ENCODE data around the gene COL28A1. TPM values are rescaled to one million over a fixed set of nuclear protein-coding genes. Genes with fewer than 3 reads are reported as not detected.
A peak's percentile ranks its signal among the peaks of the same experiment; 100 is the strongest.

COL28A1 gene
- total RNA-seq, 1 donor = 0.36 TPM

- peaks cover 3% of the 10 kb centered on the region for H3K4me1 ChIP-seq (ENCODE audit: insufficient read depth, low read length)
- DNase-seq (ENCODE audit: insufficient read length, low spot score, missing footprints) = peak; percentile 49
- H3K27ac ChIP-seq (ENCODE audit: low read depth, low read length) = peak overlapping the region; percentile 79
- H2AFZ ChIP-seq (ENCODE audit: low read length) = no peak overlapping the region
- H3K9me3 ChIP-seq (ENCODE audit: low read depth, low read length) = no peaks in the 10 kb centered on the region
- H3K27me3 ChIP-seq (ENCODE audit: insufficient read depth, low read length) = no peaks in the 10 kb centered on the region
- no peak overlapping the region for H3K4me3 ChIP-seq (ENCODE audit: insufficient read depth, low read length)
- no peaks in the 10 kb centered on the region for H4K20me1 ChIP-seq (ENCODE audit: insufficient read depth, low read length)
- TF ChIP-seq CTCF (IDR thresholded peaks at IDR 0.05; ENCODE audit: extremely low read depth, low read depth, low read length) = no peak
- no peak overlapping the region for H3K4me2 ChIP-seq (ENCODE audit: insufficient read depth, low read length)
- no peaks in the 10 kb centered on the region for H3K79me2 ChIP-seq (ENCODE audit: insufficient read depth, low read length)
- no peaks in the 10 kb centered on the region for H3K36me3 ChIP-seq (ENCODE audit: insufficient read depth, low read length)
Measured at GRCh38 chr7:7416031-7416858, 119.4 kb downstream of the COL28A1 start.

GRCh38 chr7:7414791-7415603, 120.7 kb downstream of the COL28A1 start:
- Histone ChIP-seq H3K4me3 (ENCODE audit: insufficient read depth, low read length) (no peak overlapping the region), H2AFZ (ENCODE audit: low read length) (no peak overlapping the region), H3K4me2 (ENCODE audit: insufficient read depth, low read length) (no peak overlapping the region), H3K36me3 (ENCODE audit: insufficient read depth, low read length) (no peaks in the 10 kb centered on the region), H3K79me2 (ENCODE audit: insufficient read depth, low read length) (no peaks in the 10 kb centered on the region), H3K27me3 (ENCODE audit: insufficient read depth, low read length) (no peaks in the 10 kb centered on the region), H3K4me1 (ENCODE audit: insufficient read depth, low read length) (peaks cover 3% of the 10 kb centered on the region), H3K9me3 (ENCODE audit: low read depth, low read length) (no peaks in the 10 kb centered on the region), H3K27ac (ENCODE audit: low read depth, low read length) (no peak overlapping the region), H4K20me1 (ENCODE audit: insufficient read depth, low read length) (no peaks in the 10 kb centered on the region)
- no peak for TF ChIP-seq CTCF (IDR thresholded peaks at IDR 0.05; ENCODE audit: extremely low read depth, low read depth, low read length)
- DNase-seq (ENCODE audit: insufficient read length, low spot score, missing footprints) = peak; percentile 47

GRCh38 chr7:7408001-7408770, 127.5 kb downstream of the COL28A1 start:
- Histone ChIP-seq H3K9me3 (ENCODE audit: low read depth, low read length) (no peaks in the 10 kb centered on the region), H4K20me1 (ENCODE audit: insufficient read depth, low read length) (no peaks in the 10 kb centered on the region), H3K4me2 (ENCODE audit: insufficient read depth, low read length) (no peak overlapping the region), H3K36me3 (ENCODE audit: insufficient read depth, low read length) (no peaks in the 10 kb centered on the region), H3K27ac (ENCODE audit: low read depth, low read length) (no peak overlapping the region), H2AFZ (ENCODE audit: low read length) (no peak overlapping the region), H3K27me3 (ENCODE audit: insufficient read depth, low read length) (no peaks in the 10 kb centered on the region), H3K79me2 (ENCODE audit: insufficient read depth, low read length) (no peaks in the 10 kb centered on the region), H3K4me3 (ENCODE audit: insufficient read depth, low read length) (no peak overlapping the region), H3K4me1 (ENCODE audit: insufficient read depth, low read length) (no peaks in the 10 kb centered on the region)
- peak; percentile 2 for DNase-seq (ENCODE audit: insufficient read length, low spot score, missing footprints)
- no peak for TF ChIP-seq CTCF (IDR thresholded peaks at IDR 0.05; ENCODE audit: extremely low read depth, low read depth, low read length)
